GM12891 (cell line): ENCODE data around the gene RRP15.
A peak's percentile ranks its signal among the peaks of the same experiment; 100 is the strongest.

Source experiments
- DNase-seq: peaks from one replicate; pipeline ENCODE4 v3.0.0; 2011; ENCODE audit warnings: low spot score; ENCODE audit not compliant: insufficient read length
- FAIRE-seq: peaks from 2 replicates; lab custom pipeline; 2011; peaks lifted over from hg19 to GRCh38; lab: Jason Lieb, UNC
- PAX5 ChIP-seq: IDR thresholded peaks from 2 replicates; pipeline ENCODE4 v1.6.1; 2011; ENCODE audit warnings: low read length, moderate library complexity, mild to moderate bottlenecking; ENCODE audit not compliant: insufficient read depth, severe bottlenecking
- POLR2A ChIP-seq: IDR thresholded peaks from 2 replicates; pipeline ENCODE4 v1.6.1; 2011; ENCODE audit warnings: low read depth, low read length, control low read depth
- POLR2AphosphoS5 ChIP-seq: IDR thresholded peaks from 2 replicates; pipeline ENCODE4 v1.6.1; 2011; ENCODE audit warnings: low read depth, low read length, control low read depth
- POU2F2 ChIP-seq: IDR thresholded peaks from 2 replicates; pipeline ENCODE4 v1.6.1; 2011; ENCODE audit warnings: low read depth, mild to moderate bottlenecking, control low read depth, low read length, moderate library complexity
- SPI1 ChIP-seq: IDR thresholded peaks from 2 replicates; pipeline ENCODE4 v1.6.1; 2011; ENCODE audit warnings: low read depth, low read length, control low read depth
- TAF1 ChIP-seq: IDR thresholded peaks from 2 replicates; pipeline ENCODE4 v1.6.1; 2011; ENCODE audit warnings: low read depth, low read length, control low read depth

The RRP15 gene

DNA sequence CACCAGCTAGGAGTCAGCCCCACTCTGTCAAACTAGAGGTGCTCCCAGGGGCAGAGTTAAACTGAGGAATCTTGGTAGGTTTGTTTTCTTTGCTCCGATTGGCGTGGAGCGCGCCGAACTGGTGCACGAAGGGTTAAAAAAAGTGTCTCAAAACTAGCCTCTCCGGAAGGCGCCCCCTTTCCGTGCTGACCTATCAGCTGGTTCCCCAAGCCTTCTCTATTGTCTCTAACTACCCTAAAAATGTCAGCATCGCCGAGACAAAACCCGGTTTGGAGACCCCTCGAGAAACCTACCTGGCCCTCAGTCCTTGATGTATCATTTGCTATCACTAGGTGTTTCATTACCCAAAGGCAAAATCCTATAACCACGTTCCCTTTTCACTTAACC is 62.2 kb downstream of the RRP15 start:
- no peak for FAIRE-seq
- DNase-seq = no peak
- TF ChIP-seq PAX5 (no peak), POLR2A (no peak), TAF1 (no peak), POLR2AphosphoS5 (no peak), POU2F2 (no peak), SPI1 (no peak)

DNA sequence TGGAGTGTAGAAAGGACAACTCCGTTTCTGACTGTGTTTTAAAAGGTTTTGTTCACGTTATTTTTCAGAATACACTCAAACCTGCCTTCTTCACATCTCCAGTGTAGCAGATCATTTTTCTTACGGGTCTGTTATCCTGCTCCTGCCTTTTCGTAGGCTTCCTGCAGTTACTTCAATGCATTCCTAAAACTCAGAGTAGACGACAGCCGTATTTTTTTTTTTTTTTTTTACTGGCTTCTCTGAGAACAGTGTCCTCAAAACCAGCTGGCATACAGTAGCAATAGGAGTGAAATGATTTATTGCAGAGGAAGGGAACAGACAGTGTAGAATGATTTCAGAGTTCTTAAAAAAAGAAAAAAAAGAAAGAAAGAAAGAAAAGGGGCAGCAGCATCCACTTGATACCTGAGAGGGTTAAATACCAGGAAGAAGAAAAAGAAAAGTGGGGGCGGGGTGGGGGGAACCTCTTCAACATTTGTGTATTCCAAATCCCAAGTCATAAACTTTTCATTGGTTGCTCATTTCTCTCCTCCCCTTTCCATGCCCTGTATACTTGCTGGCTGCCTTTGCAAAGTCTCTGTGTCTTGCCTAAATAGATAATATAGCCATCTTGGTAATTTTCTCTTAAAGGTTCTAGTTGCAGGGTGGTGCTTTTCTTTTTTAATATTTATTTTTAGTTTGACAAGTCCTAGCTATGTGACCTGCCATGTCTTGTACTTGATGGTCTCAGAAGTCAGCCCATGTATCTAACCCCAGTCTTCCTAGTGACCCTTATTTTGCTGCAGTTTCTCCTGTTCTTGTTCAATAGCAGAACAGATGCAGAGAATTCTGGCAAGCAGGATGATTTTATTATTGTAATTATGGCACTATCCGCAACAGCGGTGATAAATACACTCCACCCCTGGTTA is 62.9 kb downstream of the RRP15 start:
- DNase-seq (no peak), FAIRE-seq (no peak)
- TF ChIP-seq TAF1 = no peak

DNA sequence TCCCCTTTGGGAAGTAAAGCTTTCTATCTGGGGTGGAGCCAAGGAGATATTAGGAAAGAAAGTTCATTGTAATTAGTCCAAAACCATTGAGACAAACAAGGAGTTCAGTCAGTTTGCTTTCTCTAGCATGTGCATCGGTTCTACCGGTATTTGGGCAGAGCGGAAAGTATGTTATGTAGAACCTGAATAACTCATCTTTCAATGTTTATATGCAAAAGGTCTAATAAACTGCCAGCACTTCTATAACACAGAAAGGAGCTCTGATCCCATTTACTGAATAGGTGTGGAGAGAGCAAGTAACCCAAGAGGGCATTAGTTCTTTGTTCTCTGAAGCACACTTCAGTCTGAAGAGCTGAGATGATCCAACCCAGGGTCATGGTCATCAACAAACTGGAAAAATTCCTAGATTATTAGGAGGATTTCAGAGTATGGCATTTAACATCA is 63.6 kb downstream of the RRP15 start:
- DNase-seq (no peak), FAIRE-seq (no peak)
- TF ChIP-seq TAF1 (no peak), POU2F2 (no peak), POLR2AphosphoS5 (no peak), SPI1 (no peak), POLR2A (no peak), PAX5 (no peak)

DNA sequence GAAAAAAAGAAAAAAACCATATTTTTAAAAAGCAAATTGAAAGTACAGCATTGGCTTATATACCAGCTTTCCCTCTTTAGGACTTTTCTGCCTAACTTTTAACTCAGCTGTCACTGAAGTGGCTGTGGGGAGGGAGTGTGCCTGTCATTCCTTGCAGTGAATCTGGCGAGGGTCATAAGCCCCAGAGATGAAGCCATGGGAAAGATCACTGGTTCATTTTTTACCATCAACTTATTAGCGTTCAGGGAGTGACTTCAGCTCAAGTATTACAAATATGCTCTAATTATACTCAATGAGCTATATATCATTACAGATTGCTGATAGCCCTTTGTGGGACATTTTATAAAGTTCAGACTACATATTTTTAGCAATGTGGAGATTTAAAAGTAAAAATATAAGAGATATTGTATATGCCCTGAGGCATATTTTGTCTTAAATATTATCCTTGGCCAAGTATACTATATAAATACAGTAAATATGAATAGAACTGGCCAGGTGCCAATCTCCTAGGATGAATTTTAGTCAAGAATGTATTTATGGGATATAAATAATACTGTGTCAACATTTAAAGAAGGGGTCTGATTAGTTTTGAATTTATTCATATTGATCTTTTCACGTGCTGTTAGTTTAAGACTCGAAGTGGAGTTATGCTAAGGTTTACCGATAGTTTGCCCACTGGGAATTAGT is 64.4 kb downstream of the RRP15 start:
- DNase-seq (no peak), FAIRE-seq (no peak)
- TF ChIP-seq SPI1 = no peak
- TF ChIP-seq POLR2AphosphoS5 = no peak
- no peak for TF ChIP-seq PAX5
- TF ChIP-seq TAF1 = no peak
- TF ChIP-seq POLR2A = no peak
- no peak for TF ChIP-seq POU2F2

DNA sequence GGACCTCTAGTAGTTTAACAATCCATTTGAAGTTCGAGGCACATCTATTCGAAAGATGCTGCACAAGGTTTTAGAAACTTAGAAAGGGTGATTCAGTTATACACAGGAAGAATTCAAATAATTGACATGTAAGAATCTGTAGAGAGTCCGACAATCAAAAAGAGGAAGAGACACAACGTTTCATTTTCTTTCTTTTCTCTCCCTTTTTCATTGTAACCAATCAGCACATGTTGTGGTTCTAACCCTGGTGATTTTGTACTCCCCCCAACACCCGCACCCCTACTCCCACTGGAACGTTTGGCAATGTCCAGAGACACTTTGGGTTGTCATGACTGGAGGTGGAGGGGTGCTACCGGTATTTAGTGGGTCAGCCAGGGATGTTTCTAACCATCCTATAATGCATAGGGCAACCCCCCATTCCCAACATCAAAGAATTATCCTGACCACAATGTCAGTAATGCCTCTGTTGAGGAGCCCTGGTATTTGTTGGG is 65.0 kb downstream of the RRP15 start:
- TF ChIP-seq TAF1 = no peak
- no peak for TF ChIP-seq PAX5
- peak; percentile 68 for TF ChIP-seq SPI1
- TF ChIP-seq POLR2AphosphoS5 = no peak
- no peak for TF ChIP-seq POU2F2
- no peak for TF ChIP-seq POLR2A
- no peak for DNase-seq

DNA sequence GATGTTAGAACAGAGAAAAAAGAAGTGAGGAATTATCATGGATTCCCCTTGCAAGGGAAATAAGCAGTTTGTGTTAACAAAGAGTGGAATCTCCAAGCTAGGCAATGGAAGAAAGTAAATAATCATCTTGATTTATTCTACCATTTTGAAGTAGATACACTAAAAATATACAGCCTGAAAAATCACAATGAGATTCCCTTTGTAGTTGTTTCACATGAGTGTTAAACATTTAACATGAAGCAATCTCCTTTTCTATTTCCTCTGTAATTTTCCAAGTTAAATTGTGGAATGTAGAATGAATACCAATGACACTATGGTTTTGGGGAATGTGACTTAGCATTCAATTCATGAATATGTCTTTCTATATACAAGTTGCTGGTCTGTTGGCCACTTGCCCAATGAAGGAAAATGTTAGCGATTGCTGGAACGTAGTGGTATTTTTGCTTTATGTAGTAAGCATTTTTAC is 65.7 kb downstream of the RRP15 start:
- no peak for TF ChIP-seq POU2F2
- no peak for TF ChIP-seq TAF1
- no peak for TF ChIP-seq POLR2A
- no peak for TF ChIP-seq POLR2AphosphoS5
- TF ChIP-seq SPI1 = no peak
- no peak for TF ChIP-seq PAX5
- no peak for FAIRE-seq

More for the DNA sequence above, 65.0 kb downstream of the RRP15 start:
- FAIRE-seq = no peak

DNA sequence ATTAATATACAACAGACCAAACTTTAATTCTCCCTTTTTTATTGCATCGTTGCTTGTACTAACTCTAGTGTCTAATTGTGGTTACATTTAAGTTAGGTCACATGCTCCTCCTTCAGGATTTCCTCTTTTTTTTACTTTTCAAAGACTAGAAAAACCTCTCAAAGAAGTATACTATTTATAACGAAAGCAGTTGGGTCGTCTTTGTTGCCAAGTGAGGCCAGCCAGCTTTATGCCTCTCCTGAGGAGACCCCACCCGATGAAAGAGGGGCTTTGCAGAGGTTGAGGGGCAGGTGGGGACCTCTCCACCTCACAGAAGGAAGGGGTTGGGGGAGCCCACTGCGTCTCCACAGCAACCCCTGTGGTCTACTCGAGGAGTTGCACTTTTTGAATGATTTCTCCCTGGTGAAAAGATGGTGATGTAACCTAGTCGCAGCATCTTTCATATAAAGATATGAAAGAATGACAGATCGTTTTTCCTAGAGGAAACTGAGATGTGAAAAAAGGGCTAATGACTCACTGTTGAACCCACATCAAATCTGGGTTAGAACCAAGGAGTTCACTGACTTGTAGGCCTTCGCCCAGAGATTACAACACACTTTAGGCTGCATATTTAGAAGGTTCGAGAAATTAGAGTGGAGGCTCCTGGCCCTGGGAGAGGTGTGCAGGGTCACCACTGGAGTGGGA is 66.4 kb downstream of the RRP15 start:
- no peak for DNase-seq
- TF ChIP-seq TAF1 (no peak), PAX5 (no peak), POLR2A (no peak), SPI1 (no peak), POU2F2 (no peak), POLR2AphosphoS5 (no peak)
- FAIRE-seq = no peak

More for the DNA sequence above, 65.7 kb downstream of the RRP15 start:
- DNase-seq = no peak

DNA sequence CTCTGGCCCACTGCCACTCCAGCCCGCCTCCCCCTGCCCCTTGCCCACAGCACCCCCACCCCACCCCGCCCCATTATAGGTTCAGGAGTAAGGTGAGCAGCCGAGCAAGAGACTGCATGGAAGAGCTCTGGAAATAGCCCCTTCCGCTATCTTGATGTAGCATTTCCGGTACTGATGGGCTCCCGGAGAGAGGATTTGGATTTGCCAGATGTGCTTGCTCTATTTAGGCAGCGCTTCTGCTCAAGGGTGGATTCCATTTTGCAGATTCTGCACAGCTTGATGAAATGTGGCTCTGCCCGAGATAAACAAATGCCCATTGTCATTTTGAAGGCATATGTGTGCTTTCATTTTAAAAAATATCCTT is 67.0 kb downstream of the RRP15 start:
- DNase-seq (no peak), FAIRE-seq (no peak)
- no peak for TF ChIP-seq POLR2AphosphoS5
- no peak for TF ChIP-seq SPI1
- no peak for TF ChIP-seq POU2F2

DNA sequence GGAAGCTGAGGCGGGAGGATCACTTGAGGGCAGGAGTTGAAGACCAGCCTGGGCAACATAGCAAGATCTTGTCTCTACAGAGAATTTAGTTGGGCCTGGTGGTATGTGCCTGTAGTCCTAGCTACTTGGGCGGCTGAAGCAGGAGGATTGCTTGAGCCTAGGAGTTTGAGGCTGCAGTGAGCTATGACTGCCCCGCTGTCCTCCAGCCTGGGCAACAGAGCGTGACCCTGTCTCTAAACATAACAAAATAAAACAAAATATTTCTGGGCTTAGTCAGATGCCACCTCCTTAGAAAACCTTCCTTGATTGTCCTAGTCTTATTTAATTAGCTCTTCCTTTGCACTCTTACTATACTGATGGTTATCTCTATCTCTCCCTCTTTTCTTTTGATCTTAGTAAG is 68.6 kb downstream of the RRP15 start:
- TF ChIP-seq PAX5 (no peak), TAF1 (no peak), SPI1 (no peak), POU2F2 (no peak), POLR2A (no peak), POLR2AphosphoS5 (no peak)
- FAIRE-seq = no peak

More for the DNA sequence above, 68.6 kb downstream of the RRP15 start:
- no peak for DNase-seq
